K562 (cell line): ENCODE measurements around the gene ARHGAP24. TPM values are rescaled to one million over a fixed set of nuclear protein-coding genes. Genes with fewer than 3 reads are reported as not detected.
A peak's percentile ranks its signal among the peaks of the same experiment; 100 is the strongest.

Experiments used
- ATAC-seq: fragments of 200-7000 bp; cut with Tn5 transposase; 3 replicates; pipeline ENCODE4 v1.9.1; 2020; ENCODE audit warnings: moderate library complexity
- BruUV-seq: library from RNA; stranded (reverse); fragments of 400-500 nt; replicated peaks from 2 replicates; lab custom pipeline; 2021; lab: Mats Ljungman, UMichigan
- CTCF ChIA-PET: fragments of 300-600 bp; formaldehyde crosslinking; extraction: SDS; loops from one replicate; lab custom pipeline; 2021; ENCODE audit warnings: low intra/inter-chr PET ratio; lab: Yijun Ruan, JAX
- POLR2A ChIA-PET: fragments of 300-600, 350-650 bp; sonication (Branson Sonifier 250); formaldehyde crosslinking; extraction: SDS; loops from one replicate; lab custom pipeline; 2021; ENCODE audit warnings: antibody characterized with exemption, inconsistent platforms; lab: Yijun Ruan, JAX
- DNase-seq, 4 experiments: peaks; one replicate each; pipeline versions ENCODE4 v3.0.0 to v3.0.0-alpha.2; 2011 to 2018; ENCODE audit warnings: low spot score in 3 of 4, mixed read lengths in 3 of 4; ENCODE audit errors: extremely low read depth in 1 of 4
- FAIRE-seq: peaks from 2 replicates; lab custom pipeline; 2011; peaks lifted over from hg19 to GRCh38; lab: Jason Lieb, UNC
- H2AFZ ChIP-seq: 2 replicates; pipeline ENCODE4 v1.6.0; 2011; ENCODE audit warnings: low read depth, low read length, control low read depth, inconsistent platforms
- H3K27ac ChIP-seq: fragments of 200-600 bp; 3 replicates; pipeline ENCODE4 v1.8.0; 2011; ENCODE audit warnings: low read depth, mild to moderate bottlenecking, control low read depth, inconsistent platforms, low read length, moderate library complexity, mixed read lengths; ENCODE audit errors: extremely low read depth
- H3K27me3 ChIP-seq, 2 experiments: fragments of 300-600 bp in 1 of 2; 2 replicates in 1 of 2; 3 replicates in 1 of 2; pipeline versions ENCODE4 v1.6.0 to v1.8.0; 2011; ENCODE audit warnings: inconsistent platforms in 2 of 2, low read length in 2 of 2, mild to moderate bottlenecking in 1 of 2, mixed read lengths in 1 of 2, moderate library complexity in 1 of 2; ENCODE audit not compliant: control insufficient read depth in 2 of 2, insufficient read depth in 2 of 2
- H3K36me3 ChIP-seq: fragments of 300-600 bp; 3 replicates; pipeline ENCODE4 v1.8.0; 2011; ENCODE audit warnings: mild to moderate bottlenecking, low read length, inconsistent platforms; ENCODE audit not compliant: control insufficient read depth, insufficient read depth
- H3K4me1 ChIP-seq, 2 experiments: fragments of 200-600 bp in 1 of 2; replicated peaks in 1 of 2; 2 replicates in 1 of 2; 3 replicates in 1 of 2; pipeline versions ENCODE4 v1.5.1 to v1.8.0; 2011; ENCODE audit warnings: inconsistent platforms in 2 of 2, low read length in 2 of 2, mild to moderate bottlenecking in 1 of 2, mixed read lengths in 1 of 2, moderate library complexity in 1 of 2; ENCODE audit not compliant: control insufficient read depth in 2 of 2, insufficient read depth in 2 of 2
- H3K4me2 ChIP-seq: 2 replicates; pipeline ENCODE4 v1.6.1; 2011; ENCODE audit warnings: low read length, control low read depth, inconsistent platforms, mixed read lengths; ENCODE audit not compliant: insufficient read depth
- H3K4me3 ChIP-seq: fragments of 200-600 bp; sonication (generic), shearing (Covaris generic); 2 replicates; pipeline ENCODE4 v1.5.1; 2016; ENCODE audit warnings: control low read depth, inconsistent platforms
- H3K79me2 ChIP-seq: fragments of 200-600 bp; 3 replicates; pipeline ENCODE4 v1.8.0; 2011; ENCODE audit warnings: low read length, inconsistent platforms; ENCODE audit not compliant: control insufficient read depth, insufficient read depth
- H3K9ac ChIP-seq, 2 experiments: 2 replicates each; pipeline versions ENCODE4 v1.6.0 to v1.6.1; 2011; ENCODE audit warnings: low read depth in 2 of 2, low read length in 2 of 2, control low read depth in 1 of 2, inconsistent platforms in 1 of 2, mild to moderate bottlenecking in 1 of 2, mixed read lengths in 1 of 2; ENCODE audit not compliant: insufficient read depth in 1 of 2
- H3K9me1 ChIP-seq: one replicate; pipeline ENCODE4 v1.6.0; 2011; ENCODE audit warnings: inconsistent platforms, mild to moderate bottlenecking, low read length, moderate library complexity; ENCODE audit not compliant: control insufficient read depth, insufficient read depth
- H3K9me3 ChIP-seq: replicated peaks from 2 replicates; pipeline ENCODE4 v1.5.1; 2011; ENCODE audit warnings: low read depth, low read length, inconsistent platforms; ENCODE audit not compliant: control insufficient read depth, insufficient read depth
- H4K20me1 ChIP-seq: replicated peaks from 2 replicates; pipeline ENCODE4 v1.6.1; 2011; ENCODE audit warnings: low read length, inconsistent platforms, mixed read lengths; ENCODE audit not compliant: control insufficient read depth, insufficient read depth
- CBFB ChIP-seq: sonication (generic); formaldehyde crosslinking; IDR thresholded peaks from 2 replicates; pipeline ENCODE4 v1.4.0; 2020; ENCODE audit warnings: mild to moderate bottlenecking, missing genetic modification reagents
- CTBP1 ChIP-seq: fragments of 450-650 bp; IDR thresholded peaks from 2 replicates; pipeline ENCODE4 v1.6.1; 2016; ENCODE audit warnings: borderline replicate concordance
- ELF4 ChIP-seq: fragments of 450-650 bp; formaldehyde crosslinking; IDR thresholded peaks from 2 replicates; pipeline ENCODE4 v1.4.0; 2022; ENCODE audit warnings: missing genetic modification characterization
- HMG20A ChIP-seq: fragments of 450-650 bp; formaldehyde crosslinking; conservative IDR thresholded peaks from 2 replicates; pipeline ENCODE4 v1.4.0; 2020; ENCODE audit warnings: mild to moderate bottlenecking, mixed read lengths
- MEIS2 ChIP-seq: fragments of 450-650 bp; IDR thresholded peaks from 2 replicates; pipeline ENCODE4 v1.6.1; 2014; ENCODE audit warnings: mild to moderate bottlenecking; ENCODE audit not compliant: partially characterized antibody
- PBX2 ChIP-seq, 2 experiments: IDR thresholded peaks in 1 of 2; conservative IDR thresholded peaks in 1 of 2; 2 replicates each; pipeline ENCODE4 v1.6.1; 2016; ENCODE audit warnings: low read depth in 2 of 2, mild to moderate bottlenecking in 1 of 2, missing compliant biosample characterization in 1 of 2, missing genetic modification characterization in 1 of 2, moderate library complexity in 1 of 2
- PRDM10 ChIP-seq: fragments of 450-650 bp; IDR thresholded peaks from 2 replicates; pipeline ENCODE4 v1.6.1; 2018; ENCODE audit not compliant: partially characterized antibody
- PYGO2 ChIP-seq: fragments of 450-650 bp; IDR thresholded peaks from 2 replicates; pipeline ENCODE4 v1.6.1; 2016; ENCODE audit warnings: mild to moderate bottlenecking, missing genetic modification characterization, moderate library complexity, missing compliant biosample characterization
- SMAD1 ChIP-seq: fragments of 150-350 bp; IDR thresholded peaks from 2 replicates; pipeline ENCODE4 v1.6.1; 2014; ENCODE audit warnings: low read length, low read depth; ENCODE audit not compliant: partially characterized antibody
- SMARCA4 ChIP-seq: fragments of 450-650 bp; IDR thresholded peaks from 2 replicates; pipeline ENCODE4 v1.6.1; 2016
- SMARCE1 ChIP-seq: fragments of 450-650 bp; IDR thresholded peaks from 2 replicates; pipeline ENCODE4 v1.7.1; 2016; ENCODE audit warnings: mild to moderate bottlenecking
- U2AF1 ChIP-seq: fragments of 200-400 bp; formaldehyde crosslinking; optimal IDR thresholded peaks from 2 replicates; pipeline ENCODE3; 2017; ENCODE audit warnings: mild to moderate bottlenecking, low read depth, low read length, moderate library complexity
- YY1 ChIP-seq, 3 experiments: IDR thresholded peaks; 2 replicates each; pipeline ENCODE4 v1.6.1; 2011; ENCODE audit warnings: low read length in 2 of 3, mild to moderate bottlenecking in 2 of 3, moderate library complexity in 2 of 3, borderline replicate concordance in 1 of 3, control low read depth in 1 of 3, low read depth in 1 of 3; ENCODE audit not compliant: insufficient read depth in 3 of 3, insufficient replicate concordance in 2 of 3, control insufficient read depth in 1 of 3, insufficient read length in 1 of 3; ENCODE audit errors: extremely low read depth in 1 of 3
- ZNF584 ChIP-seq: fragments of 200-800 bp; sonication (Bioruptor generic); IDR thresholded peaks from 2 replicates; pipeline ENCODE4 v1.6.1; 2016; ENCODE audit warnings: low read depth, mild to moderate bottlenecking, missing genetic modification characterization, missing compliant biosample characterization
- WGBS: fragments of 100-300 bp; shearing (Covaris generic); methylation state at CpG from one replicate; pipeline ENCODE4 v1.1.6; 2016; ENCODE audit warnings: low coverage, mixed read lengths; ENCODE audit not compliant: insufficient coverage; ENCODE audit errors: missing lambda C conversion rate; 5-methylcytosine and 5-hydroxymethylcytosine counted together
- in situ Hi-C: fragments of 300-500 bp; cut with MboI; formaldehyde crosslinking; loops from 4 replicates; pipeline ENCODE4 v1.15.0; 2018; ENCODE audit warnings: inconsistent platforms, mixed read lengths
- intact Hi-C: fragments of 100-400 bp; cut with micrococcal nuclease; formaldehyde crosslinking; loops from 2 replicates; pipeline ENCODE4 v1.14.2; 2022
- polyA plus RNA-seq, 8 experiments: library from polyadenylated mRNA; depleted of rRNA in 4 of 8; stranded (reverse) in 5 of 8; unstranded in 3 of 8; fragments of >200 nt; fragmentation: Nextera tagmentation in 2 of 8; fragmentation: Illumina TruSeq in 1 of 8; extraction: Ambion mirVana in 2 of 8; extraction: Trizol in 1 of 8; gene quantifications; 2 replicates each; pipeline versions ENCODE4 v1.2.1 to v1.2.3, GENCODE V29; 2011 to 2014; ENCODE audit warnings: inconsistent platforms in 1 of 8, missing spikeins in 1 of 8
- total RNA-seq, 7 experiments: library from RNA; depleted of rRNA in 6 of 7; stranded (reverse); fragments of >200 nt in 6 of 7; fragmentation: Illumina TruSeq in 2 of 7; extraction: Trizol in 2 of 7; gene quantifications; 2 replicates each; pipeline versions ENCODE4 v1.2.1 to v1.2.3, GENCODE V29; 2011 to 2021; ENCODE audit warnings: low replicate concordance in 1 of 7

ARHGAP24 gene
- total and polyA plus RNA-seq, 9 of the 15 experiments (the other 6 are each of a cell fraction or from before 2014, with no cell fraction given), result 8.0 to 22.6 (median 14.0) TPM

- H3K9ac ChIP-seq, result no peak overlapping the region
- peaks cover 2% of the 10 kb centered on the region; the same call in 1 of the 3 replicates for H3K79me2 ChIP-seq
- peak; percentile 71 for ATAC-seq
- H3K27ac ChIP-seq, result peak overlapping the region; percentile 18; the same call in 1 of the 3 replicates
- no peaks in the 10 kb centered on the region for H3K27me3 ChIP-seq
- no TSS peak for BruUV-seq
- no peaks in the 10 kb centered on the region for H3K36me3 ChIP-seq
- intact Hi-C loops, result loop anchor here (5.0 to 10.0 kb wide), 2 partner anchors 165 to 227 kb away; no protein-coding TSS in a partner anchor
- H4K20me1 ChIP-seq, result no peaks in the 10 kb centered on the region; the same call in 1 of the 2 replicates
- in situ Hi-C loops, result no loop called here
- ChIA-PET CTCF (no interaction called here), POLR2A (interaction anchor here (0.6 kb wide), 1 partner anchor 481 kb away, joined by 3 read pairs; no protein-coding TSS in a partner anchor)
- peak; percentile 19 for FAIRE-seq
- H3K4me3 ChIP-seq, result no peak overlapping the region
- H3K4me1 ChIP-seq, result peaks cover 0 to 13% of the 10 kb centered on the region in 2 experiments; a peak in 4 of 5 replicates
- peak overlapping the region; percentile 1; the same call in 1 of the 2 replicates for H2AFZ ChIP-seq
- peak overlapping the region; percentile 34 for H3K4me2 ChIP-seq
- H3K9me3 ChIP-seq, result no peaks in the 10 kb centered on the region
- H3K9me1 ChIP-seq, result no peaks in the 10 kb centered on the region
- peak in 2 of 4 experiments; percentile 18 to 64 for DNase-seq
- WGBS, result 7% methylated on average over 5 of the region's 5 CpGs
- TF ChIP-seq CTBP1 (peak; percentile 42; the same call in 1 of the 2 replicates), SMAD1 (peak; percentile 69), ELF4 (peak; percentile 52; the same call in 1 of the 2 replicates), MEIS2 (peak; percentile 71), SMARCA4 (peak; percentile 72), CBFB (CRISPR knock-in tag) (no peak), YY1 (IDR thresholded peaks at IDR 0.05; ENCODE audit: borderline replicate concordance in 1 of 3, control insufficient read depth in 1 of 3, extremely low read depth in 1 of 3, insufficient read depth in 3 of 3, insufficient read length in 1 of 3, insufficient replicate concordance in 2 of 3, low read depth in 1 of 3, low read length in 2 of 3) (no peak), PYGO2 (tag) (0 out of 2 replicates have a peak, but pooled peaks have one; percentile 10), HMG20A (CRISPR knock-in tag) (no peak), PBX2 (CRISPR knock-in tag; IDR thresholded peaks at IDR 0.05; ENCODE audit: low read depth) (no peak), PBX2 (tag; conservative IDR thresholded peaks at IDR 0.05; ENCODE audit: low read depth) (peak; percentile 59; the same call in 1 of the 2 replicates), U2AF1 (no peak), PRDM10 (peak; percentile 23), ZNF584 (0 out of 2 replicates have a peak, but pooled peaks have one; percentile 48), SMARCE1 (peak; percentile 66; the same call in 1 of the 2 replicates)
These were observed 267.1 kb downstream of the ARHGAP24 start for GRCh38 chr4:85741921-85742591.
